ENCODE data around the gene RCSD1.

RCSD1 gene

GRCh38 chr1:167708940-167709389 is 78.9 kb downstream of the RCSD1 start:
- no peak overlapping the region for H2BK120ac ChIP-seq (ENCODE audit: insufficient read depth, low read length, poor library complexity)
- H3K4me3 ChIP-seq (ENCODE audit: low read depth, low read length): no peak overlapping the region
- H2AFZ ChIP-seq (ENCODE audit: insufficient read depth, low read length, poor library complexity): no peak overlapping the region
- H3K4me2 ChIP-seq (ENCODE audit: low read length): no peak overlapping the region
- H3K36me3 ChIP-seq (ENCODE audit: control insufficient read depth in 1 of 2, insufficient read depth in 2 of 2, low read length in 2 of 2): no peaks in the 10 kb centered on the region
- no peak overlapping the region for H4K8ac ChIP-seq (ENCODE audit: low read depth, low read length)
- H3K79me1 ChIP-seq (ENCODE audit: low read length): peaks cover 4% of the 10 kb centered on the region
- H4K91ac ChIP-seq (ENCODE audit: low read depth, low read length): no peak overlapping the region
- no peak overlapping the region for H3K27ac ChIP-seq (ENCODE audit: low read depth, low read length)
- H3K18ac ChIP-seq (ENCODE audit: low read length): no peak overlapping the region
- H2AK5ac ChIP-seq (ENCODE audit: low read length): no peak overlapping the region
- no peak overlapping the region for H2BK12ac ChIP-seq (ENCODE audit: low read length)
- peaks cover 7 to 9% of the 10 kb centered on the region in 2 experiments for H3K4me1 ChIP-seq (ENCODE audit: control insufficient read depth in 1 of 2, insufficient read depth in 2 of 2, low read length in 2 of 2)
- no CpG with 5 or more reads among the region's 3 CpGs for WGBS (ENCODE audit: extremely low coverage, insufficient coverage, insufficient read length)
- H3K9ac ChIP-seq (ENCODE audit: low read length): peak overlapping the region; percentile 33
- H2BK5ac ChIP-seq (ENCODE audit: low read depth, low read length, poor library complexity): no peak overlapping the region
- H3K79me2 ChIP-seq (ENCODE audit: control insufficient read depth, insufficient read depth, low read length, poor library complexity): no peaks in the 10 kb centered on the region
- no peaks in the 10 kb centered on the region for H3K27me3 ChIP-seq (ENCODE audit: insufficient read depth, low read length)
- no peak overlapping the region for H3K4ac ChIP-seq (ENCODE audit: low read depth, low read length)
- no peak for DNase-seq
- H3K14ac ChIP-seq (ENCODE audit: low read length): no peak overlapping the region
- H3K9me3 ChIP-seq (ENCODE audit: insufficient read depth, low read depth, low read length): no peaks in the 10 kb centered on the region
- no peak overlapping the region for H3K23ac ChIP-seq (ENCODE audit: low read length)
- H4K12ac ChIP-seq (ENCODE audit: low read depth, low read length): no peak overlapping the region

- no CpG with 5 or more reads among the region's 1 CpG for WGBS (ENCODE audit: extremely low coverage, insufficient coverage, insufficient read length)
- H3K9me3 ChIP-seq (ENCODE audit: insufficient read depth, low read depth, low read length): no peaks in the 10 kb centered on the region
- no peak overlapping the region for H2BK5ac ChIP-seq (ENCODE audit: low read depth, low read length, poor library complexity)
- H3K4me1 ChIP-seq (ENCODE audit: control insufficient read depth in 1 of 2, insufficient read depth in 2 of 2, low read length in 2 of 2): peaks cover 6 to 7% of the 10 kb centered on the region in 2 experiments
- H2BK12ac ChIP-seq (ENCODE audit: low read length): no peak overlapping the region
- H3K9ac ChIP-seq (ENCODE audit: low read length): no peak overlapping the region
- H3K14ac ChIP-seq (ENCODE audit: low read length): no peak overlapping the region
- no peaks in the 10 kb centered on the region for H3K36me3 ChIP-seq (ENCODE audit: control insufficient read depth in 1 of 2, insufficient read depth in 2 of 2, low read length in 2 of 2)
- no peak overlapping the region for H3K18ac ChIP-seq (ENCODE audit: low read length)
- no peaks in the 10 kb centered on the region for H3K27me3 ChIP-seq (ENCODE audit: insufficient read depth, low read length)
- no peak overlapping the region for H3K4ac ChIP-seq (ENCODE audit: low read depth, low read length)
- no peak overlapping the region for H3K27ac ChIP-seq (ENCODE audit: low read depth, low read length)
- H3K79me2 ChIP-seq (ENCODE audit: control insufficient read depth, insufficient read depth, low read length, poor library complexity): peaks cover 2% of the 10 kb centered on the region
- H3K23ac ChIP-seq (ENCODE audit: low read length): no peak overlapping the region
- H2BK120ac ChIP-seq (ENCODE audit: insufficient read depth, low read length, poor library complexity): no peak overlapping the region
- H2AK5ac ChIP-seq (ENCODE audit: low read length): no peak overlapping the region
- H3K4me3 ChIP-seq (ENCODE audit: low read depth, low read length): no peak overlapping the region
- DNase-seq: no peak
- H4K8ac ChIP-seq (ENCODE audit: low read depth, low read length): no peak overlapping the region
- no peak overlapping the region for H4K12ac ChIP-seq (ENCODE audit: low read depth, low read length)
- H3K4me2 ChIP-seq (ENCODE audit: low read length): no peak overlapping the region
- H3K79me1 ChIP-seq (ENCODE audit: low read length): peaks cover 8% of the 10 kb centered on the region
- no peak overlapping the region for H4K91ac ChIP-seq (ENCODE audit: low read depth, low read length)
- no peak overlapping the region for H2AFZ ChIP-seq (ENCODE audit: insufficient read depth, low read length, poor library complexity)
These were observed 80.8 kb downstream of the RCSD1 start for GRCh38 chr1:167710836-167711235.

- no peaks in the 10 kb centered on the region for H3K27me3 ChIP-seq (ENCODE audit: insufficient read depth, low read length)
- no peak overlapping the region for H3K9ac ChIP-seq (ENCODE audit: low read length)
- DNase-seq: no peak
- no peak overlapping the region for H3K4me3 ChIP-seq (ENCODE audit: low read depth, low read length)
- no peak overlapping the region for H4K91ac ChIP-seq (ENCODE audit: low read depth, low read length)
- peaks cover 10% of the 10 kb centered on the region for H3K79me1 ChIP-seq (ENCODE audit: low read length)
- H3K4me2 ChIP-seq (ENCODE audit: low read length): no peak overlapping the region
- no peak overlapping the region for H2AK5ac ChIP-seq (ENCODE audit: low read length)
- H3K4me1 ChIP-seq (ENCODE audit: control insufficient read depth in 1 of 2, insufficient read depth in 2 of 2, low read length in 2 of 2): peaks cover 8 to 9% of the 10 kb centered on the region in 2 experiments
- H3K79me2 ChIP-seq (ENCODE audit: control insufficient read depth, insufficient read depth, low read length, poor library complexity): peaks cover 2% of the 10 kb centered on the region
- H4K8ac ChIP-seq (ENCODE audit: low read depth, low read length): no peak overlapping the region
- no peak overlapping the region for H3K18ac ChIP-seq (ENCODE audit: low read length)
- H2AFZ ChIP-seq (ENCODE audit: insufficient read depth, low read length, poor library complexity): no peak overlapping the region
- H3K9me3 ChIP-seq (ENCODE audit: insufficient read depth, low read depth, low read length): no peaks in the 10 kb centered on the region
- no peak overlapping the region for H3K27ac ChIP-seq (ENCODE audit: low read depth, low read length)
- H3K36me3 ChIP-seq (ENCODE audit: control insufficient read depth in 1 of 2, insufficient read depth in 2 of 2, low read length in 2 of 2): no peaks in the 10 kb centered on the region
- no peak overlapping the region for H3K14ac ChIP-seq (ENCODE audit: low read length)
- H2BK120ac ChIP-seq (ENCODE audit: insufficient read depth, low read length, poor library complexity): no peak overlapping the region
- no CpG with 5 or more reads among the region's 3 CpGs for WGBS (ENCODE audit: extremely low coverage, insufficient coverage, insufficient read length)
- H2BK12ac ChIP-seq (ENCODE audit: low read length): no peak overlapping the region
- H2BK5ac ChIP-seq (ENCODE audit: low read depth, low read length, poor library complexity): no peak overlapping the region
- no peak overlapping the region for H3K23ac ChIP-seq (ENCODE audit: low read length)
- H4K12ac ChIP-seq (ENCODE audit: low read depth, low read length): no peak overlapping the region
- H3K4ac ChIP-seq (ENCODE audit: low read depth, low read length): no peak overlapping the region
These were observed 81.8 kb downstream of the RCSD1 start for GRCh38 chr1:167711797-167712196.

- H3K79me2 ChIP-seq (ENCODE audit: control insufficient read depth, insufficient read depth, low read length, poor library complexity): peaks cover 5% of the 10 kb centered on the region
- no peaks in the 10 kb centered on the region for H3K9me3 ChIP-seq (ENCODE audit: insufficient read depth, low read depth, low read length)
- peak overlapping the region; percentile 7 for H3K18ac ChIP-seq (ENCODE audit: low read length)
- H3K27ac ChIP-seq (ENCODE audit: low read depth, low read length): peak overlapping the region; percentile 0
- H2AFZ ChIP-seq (ENCODE audit: insufficient read depth, low read length, poor library complexity): peak overlapping the region; percentile 77
- H3K9ac ChIP-seq (ENCODE audit: low read length): peak overlapping the region; percentile 6
- no peak overlapping the region for H4K12ac ChIP-seq (ENCODE audit: low read depth, low read length)
- H2BK12ac ChIP-seq (ENCODE audit: low read length): peak overlapping the region; percentile 5
- peak overlapping the region; percentile 74 for H3K4me2 ChIP-seq (ENCODE audit: low read length)
- H2BK120ac ChIP-seq (ENCODE audit: insufficient read depth, low read length, poor library complexity): peak overlapping the region; percentile 21
- peak overlapping the region; percentile 32 for H4K8ac ChIP-seq (ENCODE audit: low read depth, low read length)
- H3K4ac ChIP-seq (ENCODE audit: low read depth, low read length): no peak overlapping the region
- no peaks in the 10 kb centered on the region for H3K36me3 ChIP-seq (ENCODE audit: control insufficient read depth in 1 of 2, insufficient read depth in 2 of 2, low read length in 2 of 2)
- peaks cover 17% of the 10 kb centered on the region for H3K79me1 ChIP-seq (ENCODE audit: low read length)
- peak overlapping the region; percentile 15 for H4K91ac ChIP-seq (ENCODE audit: low read depth, low read length)
- no peak overlapping the region for H2AK5ac ChIP-seq (ENCODE audit: low read length)
- H3K23ac ChIP-seq (ENCODE audit: low read length): peak overlapping the region; percentile 55
- WGBS (ENCODE audit: extremely low coverage, insufficient coverage, insufficient read length): no CpG with 5 or more reads among the region's 31 CpGs
- peak overlapping the region; percentile 86 for H3K4me3 ChIP-seq (ENCODE audit: low read depth, low read length)
- H3K27me3 ChIP-seq (ENCODE audit: insufficient read depth, low read length): no peaks in the 10 kb centered on the region
- no peak overlapping the region for H2BK5ac ChIP-seq (ENCODE audit: low read depth, low read length, poor library complexity)
- peak overlapping the region; percentile 37 for H3K14ac ChIP-seq (ENCODE audit: low read length)
- peaks cover 14% of the 10 kb centered on the region in 2 experiments for H3K4me1 ChIP-seq (ENCODE audit: control insufficient read depth in 1 of 2, insufficient read depth in 2 of 2, low read length in 2 of 2)
- DNase-seq: peak in 1 of 2 donors; percentile 56
These were observed 83.5 kb downstream of the RCSD1 start for GRCh38 chr1:167713330-167714081.

All from trophoblast cell (in vitro differentiated cells and primary cell).